ENCODE measurements around the gene SLC35G1.

The SLC35G1 gene

GRCh38 chr10:93874309-93875031 lies 19.3 kb upstream of the SLC35G1 start:
- no peak for DNase-seq
- intact Hi-C loops (cut with DNase I; ENCODE audit: low total_unique reads) = no loop called here

GRCh38 chr10:93875032-93875358 lies 18.8 kb upstream of the SLC35G1 start:
- H3K27me3 ChIP-seq = no peaks in the 10 kb centered on the region
- intact Hi-C loops (cut with DNase I; ENCODE audit: low total_unique reads) = no loop called here
- no peaks in the 10 kb centered on the region for H3K9me3 ChIP-seq
- H3K27ac ChIP-seq = no peak overlapping the region
- no peak overlapping the region for H3K4me3 ChIP-seq
- TF ChIP-seq CTCF (IDR thresholded peaks at IDR 0.05) = no peak
- no peak for DNase-seq
- no peaks in the 10 kb centered on the region for H3K4me1 ChIP-seq
- no peaks in the 10 kb centered on the region for H3K36me3 ChIP-seq

More at GRCh38 chr10:93874309-93875031, 19.3 kb upstream of the SLC35G1 start:
- no peaks in the 10 kb centered on the region for H3K4me1 ChIP-seq
- no peaks in the 10 kb centered on the region for H3K9me3 ChIP-seq
- TF ChIP-seq CTCF (IDR thresholded peaks at IDR 0.05) = no peak
- no peak overlapping the region for H3K27ac ChIP-seq
- no peak overlapping the region for H3K4me3 ChIP-seq
- H3K27me3 ChIP-seq = peaks cover 0 to 2% of the 10 kb centered on the region in 2 donors
- no peaks in the 10 kb centered on the region for H3K36me3 ChIP-seq

GRCh38 chr10:93876381-93876780 lies 17.4 kb upstream of the SLC35G1 start:
- Histone ChIP-seq H3K27ac (no peak overlapping the region), H3K36me3 (no peaks in the 10 kb centered on the region), H3K4me1 (no peaks in the 10 kb centered on the region), H3K4me3 (no peak overlapping the region), H3K9me3 (no peaks in the 10 kb centered on the region), H3K27me3 (no peaks in the 10 kb centered on the region)
- intact Hi-C loops (cut with DNase I; ENCODE audit: low total_unique reads) = no loop called here
- DNase-seq = no peak
- no peak for TF ChIP-seq CTCF (IDR thresholded peaks at IDR 0.05)

GRCh38 chr10:93879273-93879672 lies 14.5 kb upstream of the SLC35G1 start:
- intact Hi-C loops (cut with DNase I; ENCODE audit: low total_unique reads) = no loop called here
- TF ChIP-seq CTCF (IDR thresholded peaks at IDR 0.05) = no peak
- Histone ChIP-seq H3K4me1 (no peaks in the 10 kb centered on the region), H3K27ac (no peak overlapping the region), H3K36me3 (no peaks in the 10 kb centered on the region), H3K9me3 (no peaks in the 10 kb centered on the region), H3K27me3 (no peaks in the 10 kb centered on the region), H3K4me3 (no peak overlapping the region)
- no peak for DNase-seq

GRCh38 chr10:93894516-93895378 lies 969 bp downstream of the SLC35G1 start:
- H3K27ac ChIP-seq = peak overlapping the region; percentile 39 to 61
- H3K9me3 ChIP-seq = no peaks in the 10 kb centered on the region
- intact Hi-C loops (cut with DNase I; ENCODE audit: low total_unique reads) = no loop called here
- no peak for TF ChIP-seq CTCF (IDR thresholded peaks at IDR 0.05)
- no peaks in the 10 kb centered on the region for H3K36me3 ChIP-seq
- peaks cover 0 to 16% (median 7%) of the 10 kb centered on the region in 4 donors for H3K4me1 ChIP-seq
- no peaks in the 10 kb centered on the region for H3K27me3 ChIP-seq
- DNase-seq = no peak
- H3K4me3 ChIP-seq = peak overlapping the region; percentile 64 to 80
